CD4-positive, alpha-beta T cell treated with Interleukin-12 subunit alpha and Interleukin-12 subunit beta, for 1 hour (primary cell): ENCODE measurements around the gene MPO.

Source experiments
- DNase-seq: peaks from one replicate; pipeline ENCODE4 v3.0.0-alpha.2; 2020

MPO gene

GRCh38 chr17:58319173-58320162 lies 38.7 kb upstream of the MPO start:
- DNase-seq, result no peak

- no peak for DNase-seq
Observed at GRCh38 chr17:58318627-58319172, 38.0 kb upstream of the MPO start.

- DNase-seq, result no peak
Observed at GRCh38 chr17:58318065-58318481, 37.3 kb upstream of the MPO start.

- peak; percentile 87 for DNase-seq
Observed at GRCh38 chr17:58317421-58318064, 36.8 kb upstream of the MPO start.

GRCh38 chr17:58316260-58316960 lies 35.7 kb upstream of the MPO start:
- DNase-seq, result no peak

- DNase-seq, result no peak
Observed at GRCh38 chr17:58315750-58316149, 35.0 kb upstream of the MPO start.

GRCh38 chr17:58315281-58315711 lies 34.6 kb upstream of the MPO start:
- no peak for DNase-seq

GRCh38 chr17:58314706-58315015 lies 33.9 kb upstream of the MPO start:
- no peak for DNase-seq

GRCh38 chr17:58313815-58314705 lies 33.3 kb upstream of the MPO start:
- DNase-seq, result no peak

- no peak for DNase-seq
Observed at GRCh38 chr17:58312829-58313228, 32.1 kb upstream of the MPO start.

- no peak for DNase-seq
Observed at GRCh38 chr17:58312021-58312630, 31.4 kb upstream of the MPO start.

GRCh38 chr17:58311429-58311894 lies 30.7 kb upstream of the MPO start:
- DNase-seq, result no peak

GRCh38 chr17:58310511-58311428 lies 30.0 kb upstream of the MPO start:
- DNase-seq, result no peak

- DNase-seq, result no peak
Observed at GRCh38 chr17:58309918-58310259, 29.2 kb upstream of the MPO start.

GRCh38 chr17:58308985-58309917 lies 28.5 kb upstream of the MPO start:
- DNase-seq, result no peak

- no peak for DNase-seq
Observed at GRCh38 chr17:58308173-58308984, 27.6 kb upstream of the MPO start.

- DNase-seq, result no peak
Observed at GRCh38 chr17:58307468-58308172, 26.9 kb upstream of the MPO start.
